HG03064 (cell line): ENCODE measurements around the gene CALML6.

ENCODE experiments used
- ATAC-seq: cut with Tn5 transposase; IDR thresholded peaks from one replicate; pipeline ENCODE4 v1.9.1; 2021; ENCODE audit warnings: low read depth; ENCODE audit not compliant: unreplicated experiment

CALML6 gene

GRCh38 chr1:1910033-1910465 is 5.0 kb upstream of the CALML6 start:
- no peak for ATAC-seq

GRCh38 chr1:1910651-1911331 is 4.3 kb upstream of the CALML6 start:
- no peak for ATAC-seq

GRCh38 chr1:1911350-1912041 is 3.6 kb upstream of the CALML6 start:
- ATAC-seq = no peak

- ATAC-seq = no peak
These were observed 724 bp upstream of the CALML6 start for GRCh38 chr1:1914101-1914970.

- no peak for ATAC-seq
These were observed 1.1 kb downstream of the CALML6 start for GRCh38 chr1:1915911-1916840.

GRCh38 chr1:1916851-1917251 is 1.8 kb downstream of the CALML6 start:
- ATAC-seq = no peak

GRCh38 chr1:1917304-1917976 is 2.4 kb downstream of the CALML6 start:
- ATAC-seq = no peak

GRCh38 chr1:1917995-1918900 is 3.2 kb downstream of the CALML6 start:
- ATAC-seq = no peak

- ATAC-seq = peak; percentile 32
These were observed 3.8 kb downstream of the CALML6 start, which contains the start of gene TMEM52 for GRCh38 chr1:1918901-1919303. TMEM52 (minus strand) TSS chr1:1919279; CDS start chr1:1919265, 14 bp downstream.

- ATAC-seq = peak; percentile 68
These were observed 4.4 kb downstream of the CALML6 start for GRCh38 chr1:1919304-1920056.

GRCh38 chr1:1920057-1920607 is 5.1 kb downstream of the CALML6 start:
- ATAC-seq = no peak

GRCh38 chr1:1920608-1921458 is 5.8 kb downstream of the CALML6 start:
- ATAC-seq = no peak

- ATAC-seq = no peak
These were observed 6.4 kb downstream of the CALML6 start for GRCh38 chr1:1921459-1921862.

- ATAC-seq = no peak
These were observed 7.0 kb downstream of the CALML6 start for GRCh38 chr1:1921901-1922701.

GRCh38 chr1:1922702-1922955 is 7.6 kb downstream of the CALML6 start:
- ATAC-seq = no peak
